SHP77 treated with DMSO at 0.1 percent for 48 hours (cell line): ENCODE results near the gene RNU6-7.

Experiments
- DNase-seq: peaks from one replicate; lab custom pipeline; 2025; lab: John Stamatoyannopoulos, UW

Gene RNU6-7

GRCh38 chr14:32201816-32202490 lies at the start of gene RNU6-7:
RNU6-7 (plus strand) TSS chr14:32202045.
- DNase-seq: peak; percentile 78

- no peak for DNase-seq
These were observed 35.8 kb upstream of the RNU6-7 start for GRCh38 chr14:32166029-32166428.

GRCh38 chr14:32166924-32167323 lies 34.9 kb upstream of the RNU6-7 start:
- no peak for DNase-seq

GRCh38 chr14:32167907-32168306 lies 33.9 kb upstream of the RNU6-7 start:
- no peak for DNase-seq

- no peak for DNase-seq
These were observed 32.7 kb upstream of the RNU6-7 start for GRCh38 chr14:32169191-32169590.

- no peak for DNase-seq
These were observed 30.4 kb upstream of the RNU6-7 start for GRCh38 chr14:32171469-32171868.

- DNase-seq: no peak
These were observed 18.4 kb upstream of the RNU6-7 start for GRCh38 chr14:32183151-32184058.

- DNase-seq: no peak
These were observed 16.7 kb upstream of the RNU6-7 start for GRCh38 chr14:32185097-32185496.

- no peak for DNase-seq
These were observed 15.6 kb upstream of the RNU6-7 start for GRCh38 chr14:32186248-32186647.

GRCh38 chr14:32189811-32190210 lies 12.0 kb upstream of the RNU6-7 start:
- no peak for DNase-seq

GRCh38 chr14:32190673-32191072 lies 11.2 kb upstream of the RNU6-7 start:
- no peak for DNase-seq

GRCh38 chr14:32192712-32193373 lies 9.0 kb upstream of the RNU6-7 start:
- no peak for DNase-seq

GRCh38 chr14:32193532-32193931 lies 8.3 kb upstream of the RNU6-7 start:
- no peak for DNase-seq

- no peak for DNase-seq
These were observed 6.2 kb upstream of the RNU6-7 start for GRCh38 chr14:32195636-32196035.

- DNase-seq: no peak
These were observed 3.9 kb upstream of the RNU6-7 start for GRCh38 chr14:32197919-32198318.

- no peak for DNase-seq
These were observed 1.3 kb upstream of the RNU6-7 start for GRCh38 chr14:32200368-32201192.

GRCh38 chr14:32201193-32201815 lies 541 bp upstream of the RNU6-7 start:
- peak; percentile 93 for DNase-seq

- DNase-seq: peak; percentile 78
These were observed 699 bp downstream of the RNU6-7 start for GRCh38 chr14:32202491-32202997.

- peak; percentile 79 for DNase-seq
These were observed 1.4 kb downstream of the RNU6-7 start, which contains the start of gene RNU6-8 for GRCh38 chr14:32202998-32203882. RNU6-8 (minus strand) TSS chr14:32203269.

GRCh38 chr14:32203928-32204357 lies 2.1 kb downstream of the RNU6-7 start:
- no peak for DNase-seq
